HG03378 (cell line): ENCODE data around the gene NPAS3.

Experiments used
- ATAC-seq: cut with Tn5 transposase; IDR thresholded peaks from one replicate; pipeline ENCODE4 v1.9.1; 2021; ENCODE audit warnings: mild to moderate bottlenecking, moderate library complexity; ENCODE audit not compliant: unreplicated experiment

The NPAS3 gene

DNA sequence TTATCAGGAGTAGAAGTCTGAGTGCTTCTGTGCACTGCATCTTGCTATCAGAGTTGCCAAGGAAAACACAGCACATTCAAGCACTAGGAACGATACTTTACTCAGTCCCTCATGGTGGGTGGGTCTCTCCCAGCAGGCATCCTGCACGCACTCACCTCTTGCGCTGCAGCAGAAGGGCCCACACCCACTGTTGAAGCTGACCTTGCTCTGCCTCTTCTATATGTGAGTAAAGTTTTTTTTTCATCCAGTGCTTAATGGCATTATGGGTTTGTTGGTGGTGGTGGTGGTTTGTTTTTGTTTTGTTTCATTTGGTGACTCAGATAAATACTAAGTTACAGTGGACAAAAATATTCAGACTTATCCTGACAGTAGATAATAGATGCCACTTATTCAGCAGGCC, 663.7 kb downstream of the NPAS3 start:
- ATAC-seq: no peak

DNA sequence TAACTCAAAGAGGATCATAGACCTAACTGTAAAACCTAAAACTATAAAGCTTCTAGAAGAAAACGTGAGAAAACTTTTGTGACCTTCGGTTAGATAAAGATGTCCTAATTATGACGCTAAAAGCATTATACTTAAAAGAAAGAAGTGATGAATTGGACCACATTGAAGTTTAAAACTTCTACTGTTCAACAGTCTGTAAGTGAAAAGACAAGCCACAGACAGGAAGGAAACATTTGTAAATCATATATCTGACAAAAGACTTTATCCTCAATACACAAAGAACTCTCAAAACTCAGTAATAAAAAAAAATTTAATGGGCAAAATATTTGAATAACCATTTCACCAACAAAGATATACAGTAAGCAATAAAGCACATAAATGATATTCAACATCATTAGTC, 667.9 kb downstream of the NPAS3 start:
- no peak for ATAC-seq

DNA sequence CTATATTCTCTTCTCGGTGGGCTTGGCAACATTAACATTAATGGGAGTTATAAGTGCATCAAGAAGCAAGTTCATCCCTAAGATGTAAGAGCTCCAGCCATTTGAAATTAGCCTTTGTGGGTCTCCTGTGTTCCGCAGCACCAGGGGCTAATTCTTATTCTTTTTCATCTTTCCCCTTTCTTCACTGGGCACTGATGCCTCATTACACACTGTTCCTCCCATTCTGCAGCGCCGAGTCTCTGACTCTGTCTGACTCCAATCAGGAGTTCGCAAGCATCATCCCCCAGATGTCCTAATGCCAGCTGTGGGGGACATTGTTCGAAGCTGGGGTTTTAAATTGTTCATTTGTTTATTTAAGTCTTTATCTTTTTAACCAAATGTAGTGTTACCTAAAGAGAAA, 670.9 kb downstream of the NPAS3 start:
- no peak for ATAC-seq

DNA sequence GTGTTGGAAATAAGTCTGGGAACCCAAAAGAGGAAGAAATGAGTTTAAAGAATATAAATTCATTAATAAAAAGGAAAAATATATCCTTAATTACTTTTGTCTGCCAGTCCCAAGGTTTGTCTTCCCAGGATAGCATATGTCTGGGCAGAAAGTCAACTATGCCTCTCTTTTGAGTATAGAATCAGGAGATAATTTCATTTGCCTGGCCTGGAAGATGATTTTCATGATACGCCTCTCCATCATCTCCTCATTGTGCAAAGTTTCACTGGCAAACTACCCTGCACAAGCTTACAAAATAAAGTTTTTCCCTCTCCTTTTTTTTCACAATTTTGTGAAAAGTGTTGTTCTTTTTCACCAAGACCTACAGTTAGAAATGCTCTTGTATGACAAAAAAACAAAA, 671.4 kb downstream of the NPAS3 start:
- ATAC-seq: no peak

DNA sequence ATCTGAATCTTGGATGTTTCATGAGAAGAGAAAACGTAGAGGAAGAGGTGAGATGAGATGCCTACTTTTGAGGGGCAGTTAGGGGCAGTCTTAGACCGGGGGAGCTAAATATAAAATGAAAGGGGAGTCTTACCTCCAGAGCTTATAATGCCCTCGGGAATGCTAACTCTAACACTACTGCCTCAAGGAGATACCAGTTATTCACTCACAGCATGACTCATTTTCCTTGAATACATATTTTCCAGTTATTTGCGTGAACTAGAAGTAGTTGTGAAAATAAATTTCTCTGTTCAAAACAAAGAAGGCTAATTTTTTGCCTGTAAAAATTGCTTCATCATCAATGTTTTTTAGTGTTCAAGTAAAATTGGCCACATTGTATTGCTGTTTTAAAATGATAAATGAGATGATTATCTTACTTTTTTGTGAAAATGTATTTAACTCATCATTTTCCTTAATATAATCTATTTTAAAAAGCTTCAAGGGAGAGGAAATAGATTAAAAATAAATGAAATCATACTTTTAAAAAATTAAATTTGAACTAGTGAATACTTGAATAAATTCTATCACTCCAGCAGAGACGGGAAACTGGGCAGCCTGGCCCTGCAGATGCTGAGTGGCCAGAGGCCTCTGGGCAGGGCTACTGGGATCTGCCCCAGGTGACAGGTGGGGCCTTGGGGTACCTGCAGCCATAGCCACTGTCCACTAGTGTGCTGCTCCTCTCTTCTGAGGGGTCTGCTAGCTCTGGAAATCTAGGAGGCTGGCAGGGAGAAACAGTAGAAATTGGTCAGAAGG, 672.9 kb downstream of the NPAS3 start:
- ATAC-seq: no peak

DNA sequence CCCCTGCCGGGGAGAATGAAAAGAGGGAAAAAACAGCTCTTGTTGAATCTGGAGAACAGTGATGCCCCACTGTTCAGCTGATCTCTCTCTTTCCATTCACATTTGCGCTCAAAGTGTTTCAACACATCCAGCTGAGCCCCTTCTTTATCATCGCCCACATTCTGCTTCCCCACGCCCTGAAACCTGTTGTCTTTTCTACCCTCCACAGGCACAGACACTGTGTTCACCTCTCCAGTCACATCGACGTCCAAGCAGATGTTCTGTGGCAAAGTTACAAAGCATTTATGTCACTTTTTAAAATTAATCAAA, 673.5 kb downstream of the NPAS3 start:
- no peak for ATAC-seq

DNA sequence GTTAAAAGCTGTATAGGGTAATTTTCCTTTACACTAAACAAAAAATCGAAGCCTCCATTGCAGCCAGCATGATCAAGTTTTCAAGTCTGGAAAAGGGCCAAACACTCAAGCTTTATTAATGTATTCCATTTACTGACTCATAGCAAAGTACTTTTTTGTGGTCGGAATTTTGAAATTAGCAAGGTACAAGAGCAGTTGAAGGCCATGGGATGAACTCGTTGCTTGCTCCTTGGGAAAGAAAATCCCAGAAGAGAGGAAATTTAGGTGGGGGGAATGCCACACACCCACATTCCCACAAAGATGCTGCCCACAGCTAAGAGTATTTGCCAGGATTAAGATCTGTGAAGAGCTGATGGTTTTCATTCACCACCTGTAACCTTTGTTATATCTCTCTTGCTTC, 678.5 kb downstream of the NPAS3 start:
- ATAC-seq: no peak

DNA sequence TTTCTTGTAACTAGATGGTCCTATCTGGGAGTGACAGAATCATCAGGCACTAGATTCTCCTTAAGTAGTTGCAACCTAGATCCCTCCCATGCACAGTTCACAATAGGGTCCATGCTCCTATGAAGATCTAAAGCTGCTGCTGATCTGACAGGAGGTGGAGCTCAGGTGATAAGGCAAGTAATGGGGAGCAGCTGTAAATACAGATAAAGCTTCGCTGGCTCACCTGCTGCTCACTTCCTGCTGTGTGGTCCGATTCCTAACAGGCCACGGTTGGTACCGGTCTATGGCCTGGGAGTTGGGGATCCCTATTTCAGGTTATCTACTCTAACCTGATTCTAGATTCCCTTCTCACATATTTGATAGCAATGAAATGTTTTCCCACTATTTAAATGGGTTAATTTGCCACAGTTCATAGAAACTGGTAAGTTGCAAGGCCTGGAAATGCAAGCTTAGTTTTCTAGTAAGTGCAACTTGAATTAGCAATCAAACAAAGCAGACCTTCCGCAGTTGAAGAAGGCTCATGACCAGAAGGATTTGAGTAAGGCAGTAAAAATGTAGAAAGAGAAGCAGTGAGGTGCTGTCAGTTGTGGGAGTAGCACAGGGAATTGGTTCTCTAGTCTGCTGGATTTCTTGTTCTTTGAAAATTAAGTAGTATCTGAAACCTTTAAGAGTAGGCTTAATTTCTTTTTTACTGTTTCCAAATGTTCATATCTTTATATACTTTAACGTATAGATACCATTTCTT, 679.9 kb downstream of the NPAS3 start:
- no peak for ATAC-seq

DNA sequence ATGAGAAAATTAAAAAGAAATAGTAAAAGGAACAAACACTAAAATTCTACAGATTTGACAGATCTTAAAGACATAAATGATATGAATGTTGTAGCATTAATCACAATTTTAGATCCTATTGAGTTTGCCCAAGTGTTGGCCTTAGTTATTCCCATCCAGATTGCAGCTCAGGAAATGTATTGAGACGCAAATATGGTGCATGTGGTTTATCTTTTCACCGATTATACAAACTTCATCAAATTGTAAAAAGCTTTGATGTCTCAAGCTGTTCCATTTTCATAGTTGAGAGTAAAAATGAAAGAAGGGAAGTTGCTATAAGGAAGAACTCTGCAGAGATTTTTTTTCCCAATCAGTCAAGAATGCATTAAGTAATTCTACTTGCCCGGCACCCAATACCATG, 683.8 kb downstream of the NPAS3 start:
- ATAC-seq: no peak

DNA sequence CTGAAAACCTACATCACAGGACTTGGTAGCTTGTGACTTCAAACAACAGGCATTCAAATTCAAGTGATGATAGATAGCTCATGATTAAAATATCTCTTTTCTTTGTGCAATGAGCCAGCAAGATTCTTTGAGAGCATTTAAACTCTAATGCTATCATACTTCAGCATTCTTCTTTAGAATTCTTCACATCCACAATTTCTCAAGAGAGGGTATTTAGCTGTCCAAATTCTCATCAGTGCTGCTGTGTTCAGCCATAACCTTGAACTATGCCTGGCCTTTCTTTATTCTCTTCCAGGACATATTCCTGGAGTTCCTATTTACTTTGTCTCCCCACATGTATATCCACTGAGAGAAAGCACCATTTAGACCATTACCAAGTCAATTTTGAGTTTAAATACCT, 691.1 kb downstream of the NPAS3 start:
- ATAC-seq: no peak

DNA sequence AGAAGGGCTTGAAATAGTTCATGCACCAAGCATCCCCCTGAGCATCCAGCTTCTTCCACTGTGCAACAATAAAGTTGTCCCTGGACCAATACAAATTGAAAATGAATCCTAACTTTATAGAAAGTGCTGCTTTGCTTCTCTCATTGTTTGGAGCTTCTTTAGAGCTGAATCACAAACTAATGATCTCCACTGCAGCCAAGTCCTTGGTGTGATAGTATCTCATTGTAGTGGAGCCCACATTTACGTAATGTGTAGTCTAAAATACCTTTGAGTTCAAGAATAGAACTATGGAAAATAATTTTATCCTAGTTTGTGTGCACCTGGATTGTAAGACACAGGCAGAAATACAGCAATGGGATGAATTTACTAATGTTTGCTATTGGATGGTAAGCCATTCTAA, 692.3 kb downstream of the NPAS3 start:
- no peak for ATAC-seq

DNA sequence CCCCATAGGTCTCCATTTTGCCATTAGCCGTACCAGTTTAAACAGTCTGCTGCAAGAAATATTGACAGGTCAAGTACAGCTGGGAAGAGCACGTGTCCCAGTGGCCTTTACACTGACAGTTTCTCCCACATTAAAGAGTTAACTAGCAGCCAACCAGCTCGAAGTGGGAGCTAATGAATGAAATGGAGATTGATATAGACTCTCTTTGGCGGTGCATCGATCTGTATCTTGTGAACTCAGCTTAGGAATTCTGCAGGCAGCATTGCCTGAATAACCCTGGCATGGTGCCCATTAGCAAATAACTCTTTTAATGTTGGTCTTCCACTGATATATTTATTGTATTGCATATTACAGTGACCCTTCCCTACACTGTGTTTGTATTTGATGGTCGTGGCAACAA, 692.8 kb downstream of the NPAS3 start:
- no peak for ATAC-seq

DNA sequence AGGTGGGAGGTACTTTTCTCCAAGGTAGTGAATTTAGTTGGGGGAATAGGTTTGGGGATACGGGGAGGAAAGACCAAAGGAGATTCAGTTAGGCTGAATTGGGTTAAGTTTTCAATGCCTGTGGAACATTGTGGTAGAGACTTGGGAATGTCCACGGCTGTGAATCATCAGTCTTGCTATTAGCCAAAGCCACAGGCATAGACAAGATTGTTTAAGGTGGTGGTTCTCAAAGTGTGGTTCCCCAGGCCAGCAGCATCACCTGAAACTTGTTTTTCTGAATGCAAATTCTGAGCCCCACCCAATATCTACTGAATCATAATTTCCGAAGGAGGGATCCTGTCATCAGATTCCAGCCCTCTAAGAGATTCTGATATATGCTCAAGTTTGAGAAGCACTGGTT, 696.0 kb downstream of the NPAS3 start:
- no peak for ATAC-seq

DNA sequence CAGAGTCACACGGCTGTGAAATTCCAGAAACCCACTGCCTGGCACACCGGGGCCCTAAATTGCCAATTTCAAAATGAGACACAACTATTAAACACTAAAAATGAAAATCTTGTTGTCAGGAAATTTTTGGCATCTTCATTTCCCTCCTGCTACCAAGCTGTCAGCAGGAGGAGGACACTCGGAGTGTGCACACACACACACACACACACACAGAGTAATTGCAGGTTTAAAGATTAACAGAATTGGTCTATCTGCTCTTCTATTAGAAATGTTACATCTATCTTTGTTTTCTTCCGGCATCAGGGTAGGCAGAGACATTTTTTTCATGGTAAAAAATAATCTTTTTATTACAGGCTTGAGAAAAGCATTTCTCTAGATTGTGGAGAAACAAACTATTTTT, 698.0 kb downstream of the NPAS3 start:
- no peak for ATAC-seq

DNA sequence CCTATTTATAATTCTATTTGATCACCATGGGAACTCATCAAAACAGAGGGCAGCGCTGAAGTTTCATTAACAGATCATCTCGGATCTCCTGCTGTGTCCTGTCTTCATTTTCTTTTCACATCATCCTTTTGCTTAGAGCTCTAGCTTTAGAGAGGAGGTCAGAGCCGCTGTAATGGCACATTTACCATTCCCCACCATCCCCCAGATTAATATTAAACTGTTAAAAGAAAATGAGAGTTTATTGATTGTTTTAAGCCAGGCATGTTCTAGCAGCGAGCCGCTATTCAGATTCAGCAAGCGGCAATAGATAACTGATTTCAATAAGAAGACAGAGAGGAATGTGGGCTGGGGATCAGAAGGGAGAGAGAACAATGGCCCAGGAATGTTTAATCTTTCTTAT, 703.4 kb downstream of the NPAS3 start:
- no peak for ATAC-seq

DNA sequence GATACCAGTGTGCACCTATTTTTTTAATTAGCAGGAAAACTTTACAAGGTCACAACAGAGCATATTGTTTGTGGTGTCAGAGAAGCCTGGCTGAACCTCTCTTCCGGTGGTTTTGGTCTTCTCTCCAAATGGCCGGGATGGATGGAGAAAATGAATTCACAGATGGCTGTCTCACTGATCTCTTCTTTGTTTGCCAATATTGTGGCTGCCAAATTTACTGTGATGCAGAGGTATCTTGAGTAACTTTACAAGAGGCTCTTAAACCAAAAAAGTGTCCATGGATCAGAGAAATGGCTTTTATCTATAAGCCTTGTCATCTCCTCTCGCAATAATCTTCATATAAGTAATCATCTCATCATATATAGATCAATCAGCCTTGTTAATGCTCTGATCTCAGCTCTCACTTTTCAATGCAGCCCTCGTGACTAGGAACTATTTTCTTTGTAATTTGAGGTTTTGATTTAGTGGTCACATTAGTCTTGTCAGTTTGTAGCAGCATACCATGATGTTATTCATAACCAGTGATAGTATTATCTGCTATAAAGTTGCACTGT, 704.1 kb downstream of the NPAS3 start:
- ATAC-seq: no peak

DNA sequence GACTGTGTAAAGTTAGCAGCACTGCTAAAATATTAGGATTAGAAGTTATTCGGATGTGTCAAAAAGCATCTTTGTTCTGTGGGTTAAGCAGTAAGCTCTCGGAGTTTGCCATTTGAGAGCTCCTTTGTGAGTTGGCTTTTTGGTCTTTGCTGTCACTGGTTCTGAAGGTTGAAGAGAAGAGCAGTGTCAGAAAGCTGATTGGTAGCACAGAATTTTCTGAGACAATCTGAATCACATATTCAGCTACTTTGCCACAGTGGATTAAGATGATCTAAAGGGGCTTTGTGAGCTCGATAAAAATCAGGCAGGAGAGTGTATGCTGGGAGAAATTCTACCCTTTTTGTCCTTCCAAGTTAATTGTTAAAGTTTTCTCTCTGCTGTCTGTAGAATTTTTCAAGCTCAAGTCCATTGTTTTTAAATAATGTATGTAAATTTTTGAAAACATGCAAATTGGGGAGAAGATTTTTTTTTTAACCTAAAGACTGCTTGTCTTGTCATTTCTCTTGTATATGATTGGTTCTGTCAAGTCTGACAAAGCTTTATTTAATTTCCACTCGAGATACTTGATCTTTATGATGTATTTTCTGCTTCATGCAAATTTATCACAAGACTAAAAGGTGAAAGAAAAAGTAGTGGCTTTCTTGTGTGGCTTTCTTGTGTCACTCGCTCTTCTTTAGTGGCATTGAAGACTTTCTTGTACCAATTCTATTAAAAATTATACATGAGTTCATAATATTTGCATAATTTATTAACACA, 704.9 kb downstream of the NPAS3 start:
- ATAC-seq: no peak

DNA sequence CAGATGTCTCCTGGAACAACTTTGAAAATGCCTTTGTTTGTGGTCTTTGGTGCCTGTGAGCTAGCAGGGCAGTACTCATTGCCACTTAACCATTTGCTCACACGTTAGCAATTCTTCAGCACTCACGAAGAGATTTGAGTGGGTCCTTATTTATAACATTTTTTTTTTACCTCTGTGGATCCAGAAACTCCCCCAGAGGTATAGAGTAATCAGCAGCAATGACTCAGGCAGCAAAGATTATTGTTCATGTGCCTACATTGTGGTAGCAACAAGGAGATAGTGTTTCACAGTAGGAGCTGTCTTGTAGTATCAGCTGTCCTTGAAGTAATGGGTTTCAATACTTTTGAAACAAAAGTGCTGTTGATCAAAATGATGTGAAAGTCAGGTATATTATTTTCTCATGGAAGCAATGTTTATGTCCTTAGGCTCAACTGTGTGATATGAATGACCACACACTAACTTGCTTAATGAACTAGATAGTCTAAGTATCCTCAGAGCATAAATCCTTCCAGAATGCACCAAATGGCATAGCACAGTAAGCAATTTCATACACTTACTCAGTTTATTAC, 708.1 kb downstream of the NPAS3 start:
- no peak for ATAC-seq

DNA sequence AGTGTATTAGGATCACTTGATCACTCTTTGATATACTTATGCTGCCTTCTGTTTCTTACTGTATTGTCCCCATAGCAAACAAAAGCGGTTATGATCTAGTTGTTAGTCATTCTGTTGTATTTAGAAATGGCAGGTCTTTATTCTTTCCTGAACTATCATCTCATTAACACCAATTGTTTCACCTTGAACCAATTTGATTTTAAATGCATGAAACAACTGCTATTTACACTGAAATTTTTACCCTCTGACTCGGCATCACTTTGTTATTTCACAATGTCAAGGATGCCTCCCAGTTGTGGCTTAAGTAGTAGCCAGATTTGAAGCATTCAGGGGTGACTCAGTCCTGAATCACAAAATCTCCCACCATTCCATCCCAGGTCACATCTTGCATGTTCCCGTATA, 708.7 kb downstream of the NPAS3 start:
- no peak for ATAC-seq

DNA sequence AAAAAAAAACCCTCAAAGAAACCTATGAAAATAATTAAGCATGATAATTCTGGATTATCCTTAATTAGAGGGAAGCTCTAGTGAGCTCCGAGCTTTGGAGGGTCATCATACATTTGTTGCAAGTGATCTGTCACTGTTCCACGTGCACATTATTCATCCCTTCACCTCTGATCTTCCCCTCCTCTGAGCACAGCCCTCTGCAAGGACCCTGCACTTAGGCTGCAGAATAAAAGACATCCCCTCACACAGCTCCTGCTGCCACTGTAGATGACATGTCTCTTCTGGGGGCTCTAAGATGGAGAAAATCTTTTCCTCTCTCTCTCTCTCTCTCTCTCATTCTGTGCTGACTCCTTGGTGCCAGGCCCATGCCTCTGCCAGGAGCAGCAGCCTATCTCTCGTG, 711.8 kb downstream of the NPAS3 start:
- no peak for ATAC-seq

DNA sequence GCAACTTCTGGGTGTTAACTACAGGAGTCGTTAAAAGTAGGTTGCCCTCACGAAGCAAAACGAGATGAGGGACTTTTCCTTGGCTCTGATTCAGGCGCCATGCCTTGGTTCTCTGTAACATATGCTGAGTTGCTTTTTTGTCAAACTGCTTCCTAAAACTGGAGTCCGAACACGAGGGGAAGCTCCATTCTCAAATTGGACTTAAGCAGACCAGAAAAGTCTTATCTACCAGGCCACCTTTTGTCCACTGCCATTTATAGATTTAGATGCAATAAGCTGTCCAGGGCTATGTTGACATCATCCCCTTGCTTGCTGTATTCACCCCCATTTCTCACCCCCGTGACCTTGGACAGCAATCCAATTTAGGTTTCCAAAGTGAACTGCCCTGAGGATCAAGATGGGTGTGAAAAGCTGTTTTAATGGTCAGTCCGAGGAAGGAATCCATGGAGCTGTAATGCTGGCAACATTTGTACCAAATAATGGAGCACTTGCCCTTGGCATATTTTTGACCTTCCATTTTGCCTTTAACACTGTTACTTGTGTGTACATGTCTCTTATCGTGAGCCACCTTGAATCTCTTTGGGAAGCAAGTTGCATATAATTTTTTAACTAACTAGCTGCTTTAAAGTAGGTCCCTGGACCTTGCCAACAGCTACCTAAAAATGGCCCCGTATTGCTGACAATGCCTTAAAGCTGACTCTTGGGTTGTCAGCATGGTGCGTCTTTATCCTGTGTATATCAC, 714.1 kb downstream of the NPAS3 start:
- no peak for ATAC-seq
